Loucy (cell line): Measurements from ENCODE around the gene SMC1B.
"Not testable (repeated sequence)": the region's sequence is repeated elsewhere in the genome, so short reads cannot be mapped to it uniquely, and the experiment has no call there.

Source experiments
- H2AFZ ChIP-seq: fragments of 200-600 bp; sonication (generic); 2 replicates; pipeline ENCODE4 v1.6.0; 2016; ENCODE audit warnings: antibody characterized with exemption, mild to moderate bottlenecking, low read length, moderate library complexity
- H3F3A ChIP-seq: fragments of 200-600 bp; 2 replicates; pipeline ENCODE4 v1.6.0; 2016; ENCODE audit warnings: antibody characterized with exemption, low read depth, mild to moderate bottlenecking
- H3K27me3 ChIP-seq: fragments of 200-600 bp; sonication (generic); 2 replicates; pipeline ENCODE4 v1.6.1; 2014; ENCODE audit warnings: low read length, mild to moderate bottlenecking; ENCODE audit not compliant: insufficient read depth, poor library complexity, severe bottlenecking
- H3K36me3 ChIP-seq: fragments of 200-600 bp; sonication (generic); 2 replicates; pipeline ENCODE4 v1.6.1; 2016; ENCODE audit warnings: low read length; ENCODE audit not compliant: insufficient read depth
- H3K4me1 ChIP-seq: fragments of 200-600 bp; sonication (generic); 2 replicates; pipeline ENCODE4 v1.5.1; 2014; ENCODE audit warnings: low read length, mild to moderate bottlenecking; ENCODE audit not compliant: insufficient read depth, poor library complexity, severe bottlenecking
- H3K4me2 ChIP-seq: fragments of 200-600 bp; sonication (generic); 2 replicates; pipeline ENCODE4 v1.6.0; 2014; ENCODE audit warnings: antibody characterized with exemption, low read length, low read depth, mild to moderate bottlenecking; ENCODE audit not compliant: poor library complexity, severe bottlenecking
- H3K4me3 ChIP-seq: fragments of 200-600 bp; sonication (generic); 2 replicates; pipeline ENCODE4 v1.5.1; 2014; ENCODE audit warnings: low read length, mild to moderate bottlenecking, mixed read lengths; ENCODE audit not compliant: poor library complexity, severe bottlenecking
- H3K79me2 ChIP-seq: fragments of 200-600 bp; sonication (generic); 2 replicates; pipeline ENCODE4 v1.6.1; 2014; ENCODE audit warnings: low read length; ENCODE audit not compliant: insufficient read depth
- H3K9ac ChIP-seq: fragments of 200-600 bp; sonication (generic); 2 replicates; pipeline ENCODE4 v1.6.0; 2014; ENCODE audit warnings: mild to moderate bottlenecking, low read depth, low read length, moderate library complexity; ENCODE audit not compliant: poor library complexity, severe bottlenecking
- H3K9me2 ChIP-seq: fragments of 200-600 bp; sonication (generic); replicated peaks from 2 replicates; pipeline ENCODE4 v1.6.1; 2016; ENCODE audit warnings: low read depth, low read length, mixed read lengths
- H3K9me3 ChIP-seq: fragments of 200-600 bp; sonication (generic); 2 replicates; pipeline ENCODE4 v1.6.1; 2014; ENCODE audit warnings: mild to moderate bottlenecking, antibody characterized with exemption, low read length, low read depth; ENCODE audit not compliant: insufficient read depth
- H4K20me1 ChIP-seq: fragments of 200-600 bp; sonication (generic); 2 replicates; pipeline ENCODE4 v1.6.0; 2014; ENCODE audit warnings: antibody characterized with exemption, low read length, mild to moderate bottlenecking; ENCODE audit not compliant: insufficient read depth, poor library complexity, severe bottlenecking
- CTCF ChIP-seq: fragments of 200-600 bp; sonication (generic); conservative IDR thresholded peaks from 2 replicates; pipeline ENCODE4 v1.5.1; 2014; ENCODE audit warnings: mild to moderate bottlenecking, antibody characterized with exemption, low read length
- EZH2phosphoT487 ChIP-seq: fragments of 200-600 bp; IDR thresholded peaks from 2 replicates; pipeline ENCODE4 v1.6.1; 2018; ENCODE audit warnings: antibody characterized with exemption, mild to moderate bottlenecking, moderate library complexity, borderline replicate concordance

The SMC1B gene

DNA sequence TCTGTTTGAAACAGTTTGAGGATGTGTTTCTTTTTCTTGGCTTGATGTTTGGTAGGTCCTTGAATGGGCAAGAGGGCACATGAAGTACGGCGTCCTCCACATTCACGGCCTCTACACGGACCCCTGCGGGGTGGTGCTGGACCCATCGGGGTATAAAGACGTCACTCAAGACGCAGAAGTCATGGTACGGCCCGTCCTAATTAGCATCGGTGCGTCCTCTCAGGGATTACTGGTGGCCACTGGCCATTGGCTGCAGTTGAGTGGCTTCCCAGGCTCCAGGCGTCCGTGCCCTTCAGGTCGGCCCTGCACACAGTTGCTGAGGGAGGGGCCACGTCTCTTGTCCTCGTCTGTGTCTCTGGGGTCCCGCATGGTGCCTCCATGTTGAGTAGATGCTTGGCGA, 82.9 kb downstream of the SMC1B start:
- H3K9me3 ChIP-seq: no peaks in the 10 kb centered on the region
- no peaks in the 10 kb centered on the region for H3F3A ChIP-seq
- no peak overlapping the region for H3K4me3 ChIP-seq
- H4K20me1 ChIP-seq: no peaks in the 10 kb centered on the region
- no peak overlapping the region for H2AFZ ChIP-seq
- H3K9ac ChIP-seq: no peak overlapping the region
- peaks cover 11% of the 10 kb centered on the region for H3K4me1 ChIP-seq
- H3K27me3 ChIP-seq: no peaks in the 10 kb centered on the region
- H3K36me3 ChIP-seq: peaks cover 65% of the 10 kb centered on the region; the same call in 1 of the 2 replicates
- no peak overlapping the region for H3K4me2 ChIP-seq
- H3K79me2 ChIP-seq: no peaks in the 10 kb centered on the region
- no peaks in the 10 kb centered on the region for H3K9me2 ChIP-seq
- no peak for TF ChIP-seq EZH2phosphoT487
- TF ChIP-seq CTCF: no peak

GRCh38 chr22:45329530-45329936, 83.9 kb downstream of the SMC1B start:
- peaks cover 8% of the 10 kb centered on the region for H3K4me1 ChIP-seq
- no peaks in the 10 kb centered on the region for H3K9me3 ChIP-seq
- H3K9ac ChIP-seq: no peak overlapping the region
- H3K4me3 ChIP-seq: no peak overlapping the region
- TF ChIP-seq CTCF: no peak
- no peak for TF ChIP-seq EZH2phosphoT487
- peaks cover 63% of the 10 kb centered on the region; the same call in 1 of the 2 replicates for H3K36me3 ChIP-seq
- no peaks in the 10 kb centered on the region for H3F3A ChIP-seq
- H3K79me2 ChIP-seq: no peaks in the 10 kb centered on the region
- H3K9me2 ChIP-seq: no peaks in the 10 kb centered on the region
- H4K20me1 ChIP-seq: no peaks in the 10 kb centered on the region
- no peaks in the 10 kb centered on the region for H3K27me3 ChIP-seq
- H3K4me2 ChIP-seq: no peak overlapping the region
- no peak overlapping the region for H2AFZ ChIP-seq

DNA sequence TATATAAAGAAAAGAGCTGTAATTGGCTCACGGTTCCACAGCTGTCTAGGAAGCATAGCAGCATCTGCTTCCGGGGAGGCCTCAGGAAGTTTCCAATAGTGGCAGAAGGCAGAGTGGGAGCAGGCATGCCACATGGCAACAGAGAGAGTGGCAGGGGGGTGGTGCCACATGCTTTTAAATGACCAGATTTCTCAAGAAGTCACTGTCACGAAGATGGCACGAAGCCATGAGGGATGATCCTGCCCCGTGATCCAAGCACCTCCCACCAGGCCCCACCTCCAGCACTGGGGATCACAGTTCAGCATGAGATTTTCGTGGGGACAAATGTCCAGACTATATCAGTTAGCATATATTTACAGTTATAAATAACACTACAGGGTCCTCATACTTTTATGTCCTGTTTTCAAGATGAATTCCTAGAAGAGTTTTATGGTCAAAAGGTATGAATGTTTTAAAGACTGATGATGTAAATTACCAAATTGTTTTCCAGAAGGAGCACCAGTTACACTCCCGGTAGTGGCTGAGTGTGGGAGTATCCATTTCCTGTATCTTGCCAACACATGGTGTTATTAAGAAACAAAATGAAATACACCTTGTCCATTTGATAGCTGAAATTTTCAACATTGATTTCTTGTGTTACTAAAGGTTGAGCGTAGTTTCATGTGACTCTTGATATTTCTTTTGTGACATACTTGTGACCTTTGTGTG, 84.4 kb downstream of the SMC1B start:
- H3K4me1 ChIP-seq: peaks cover 4% of the 10 kb centered on the region
- no peaks in the 10 kb centered on the region for H4K20me1 ChIP-seq
- TF ChIP-seq CTCF (no peak), EZH2phosphoT487 (no peak)
- no peaks in the 10 kb centered on the region for H3K9me2 ChIP-seq
- H3K9me3 ChIP-seq: no peaks in the 10 kb centered on the region
- H3F3A ChIP-seq: no peaks in the 10 kb centered on the region
- no peak overlapping the region for H2AFZ ChIP-seq
- no peak overlapping the region for H3K4me2 ChIP-seq
- H3K79me2 ChIP-seq: no peaks in the 10 kb centered on the region
- no peaks in the 10 kb centered on the region for H3K27me3 ChIP-seq
- H3K9ac ChIP-seq: no peak overlapping the region
- H3K4me3 ChIP-seq: no peak overlapping the region
- H3K36me3 ChIP-seq: peaks cover 68% of the 10 kb centered on the region; the same call in 1 of the 2 replicates

DNA sequence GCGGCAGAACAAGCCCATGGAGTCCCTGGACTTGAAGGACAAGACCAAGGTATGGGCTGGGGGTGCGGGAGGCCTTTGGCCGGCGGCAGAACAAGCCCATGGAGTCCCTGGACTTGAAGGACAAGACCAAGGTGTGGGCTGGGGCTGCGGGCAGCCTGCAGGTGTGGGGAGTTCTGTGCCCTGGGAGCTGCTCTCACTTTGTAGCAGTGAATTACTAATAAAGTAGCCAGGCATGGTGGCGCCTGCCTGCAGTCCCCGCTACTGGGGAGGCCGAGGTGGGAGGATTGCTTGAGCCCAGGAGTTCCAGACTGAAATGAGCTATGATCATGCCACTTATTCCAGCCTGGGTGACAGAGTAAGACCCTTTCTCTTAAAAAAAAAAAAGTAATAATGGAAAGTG, 85.1 kb downstream of the SMC1B start:
- not testable (repeated sequence) for H2AFZ ChIP-seq, H3K4me1 ChIP-seq, H3K9me2 ChIP-seq, H4K20me1 ChIP-seq, H3K79me2 ChIP-seq, H3K4me2 ChIP-seq, H3K27me3 ChIP-seq, H3F3A ChIP-seq, H3K4me3 ChIP-seq, H3K9ac ChIP-seq, H3K9me3 ChIP-seq
- H3K36me3 ChIP-seq: peaks cover 75% of the 10 kb centered on the region; the same call in 1 of the 2 replicates
